Ishikawa (cell line): ENCODE results near the gene SLC28A1.

ENCODE experiments used
- CEBPB ChIP-seq: IDR thresholded peaks from 2 replicates; pipeline ENCODE4 v1.6.1; 2012
- EGR1 ChIP-seq: IDR thresholded peaks from 2 replicates; pipeline ENCODE4 v1.6.1; 2012
- EP300 ChIP-seq: IDR thresholded peaks from 2 replicates; pipeline ENCODE4 v1.6.1; 2012; ENCODE audit warnings: borderline replicate concordance
- TAF1 ChIP-seq: IDR thresholded peaks from 2 replicates; pipeline ENCODE4 v1.6.1; 2012; ENCODE audit warnings: low read depth, mild to moderate bottlenecking
- TCF12 ChIP-seq: IDR thresholded peaks from 2 replicates; pipeline ENCODE4 v1.6.1; 2012; ENCODE audit warnings: low read depth
- YY1 ChIP-seq: IDR thresholded peaks from 2 replicates; pipeline ENCODE4 v1.6.1; 2012; ENCODE audit warnings: low read depth

DNA sequence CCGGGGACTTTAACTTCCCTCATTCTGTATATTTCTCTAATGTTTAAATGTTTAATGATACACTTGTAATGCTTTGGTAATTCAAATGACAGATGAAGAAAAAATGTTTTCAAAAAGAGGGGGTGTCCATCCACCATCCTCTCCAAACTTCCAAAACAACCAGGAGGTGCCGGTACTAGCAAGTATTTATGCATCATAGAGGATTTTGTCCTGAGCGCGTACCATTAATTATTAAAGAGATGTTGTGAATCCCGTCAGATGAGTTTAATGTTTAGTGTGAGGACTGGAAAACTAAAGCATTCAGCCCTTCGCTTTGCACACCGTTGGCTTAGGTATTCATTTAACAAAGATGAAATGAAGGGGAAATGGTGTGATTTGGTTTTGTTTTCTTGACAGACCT is 1.3 kb downstream of the SLC28A1 start:
- TF ChIP-seq CEBPB, result no peak
- no peak for TF ChIP-seq YY1
- TF ChIP-seq TCF12, result no peak
- TF ChIP-seq EGR1, result no peak
- TF ChIP-seq EP300, result no peak
- no peak for TF ChIP-seq TAF1
